A673 (cell line): ENCODE results near the gene ULK1. TPM values are rescaled to one million over a fixed set of nuclear protein-coding genes. Genes with fewer than 3 reads are reported as not detected.

Experiments
- BruUV-seq: library from RNA; stranded (reverse); fragments of 400-500 nt; replicated peaks from 2 replicates; lab custom pipeline; 2021; lab: Mats Ljungman, UMichigan
- CTCF ChIA-PET: fragments of 300-600 bp; sonication (Branson Sonifier 250); formaldehyde crosslinking; loops from one replicate; lab custom pipeline; 2022; ENCODE audit warnings: antibody characterized with exemption; lab: Charles Lee
- POLR2A ChIA-PET: fragments of 300-600 bp; sonication (Branson Sonifier 250); formaldehyde crosslinking; loops from one replicate; lab custom pipeline; 2022; ENCODE audit warnings: antibody characterized with exemption; ENCODE audit not compliant: low non-redundant PET; lab: Charles Lee
- DNase-seq: peaks from one replicate; pipeline ENCODE4 v3.0.0-alpha.2; 2015; ENCODE audit warnings: low spot score
- H3K27ac ChIP-seq: fragments of 200-600 bp; sonication (generic); 2 replicates; pipeline ENCODE4 v1.5.1; 2016; ENCODE audit warnings: mixed run types, low read depth, mild to moderate bottlenecking, mixed read lengths, antibody characterized with exemption, low read length; ENCODE audit not compliant: poor library complexity, severe bottlenecking
- H3K27me3 ChIP-seq: fragments of 200-600 bp; sonication (generic); replicated peaks from 2 replicates; pipeline ENCODE4 v1.6.1; 2017; ENCODE audit warnings: mixed run types, low read depth, mild to moderate bottlenecking, mixed read lengths, antibody characterized with exemption, low read length; ENCODE audit not compliant: insufficient read depth, poor library complexity
- H3K36me3 ChIP-seq: fragments of 200-600 bp; sonication (generic); 2 replicates; pipeline ENCODE4 v1.6.1; 2016; ENCODE audit warnings: mixed run types, mild to moderate bottlenecking, mixed read lengths, antibody characterized with exemption, low read length; ENCODE audit not compliant: insufficient read depth, poor library complexity, severe bottlenecking
- H3K4me1 ChIP-seq: fragments of 200-600 bp; sonication (generic); 2 replicates; pipeline ENCODE4 v1.6.1; 2017; ENCODE audit warnings: mixed run types, mild to moderate bottlenecking, mixed read lengths, antibody characterized with exemption, low read length; ENCODE audit not compliant: insufficient read depth, poor library complexity, severe bottlenecking
- H3K4me3 ChIP-seq: fragments of 200-600 bp; sonication (generic); 2 replicates; pipeline ENCODE4 v1.5.1; 2016; ENCODE audit warnings: low read depth, mixed run types, mild to moderate bottlenecking, mixed read lengths, low read length; ENCODE audit not compliant: poor library complexity, severe bottlenecking
- H3K9me3 ChIP-seq: fragments of 200-600 bp; sonication (generic); 2 replicates; pipeline ENCODE4 v1.6.1; 2016; ENCODE audit warnings: mixed run types, low read depth, mild to moderate bottlenecking, mixed read lengths, antibody characterized with exemption, low read length; ENCODE audit not compliant: poor library complexity, severe bottlenecking
- EZH2 ChIP-seq: fragments of 200-600 bp; sonication (generic); IDR thresholded peaks from 2 replicates; pipeline ENCODE4 v1.6.1; 2017; ENCODE audit warnings: borderline replicate concordance, low read depth, mild to moderate bottlenecking, mixed read lengths, antibody characterized with exemption, low read length; ENCODE audit not compliant: poor library complexity, severe bottlenecking
- intact Hi-C: fragments of 100-400 bp; cut with micrococcal nuclease; formaldehyde crosslinking; loops from one replicate; pipeline ENCODE4 v1.10.0; 2022; ENCODE audit not compliant: unreplicated experiment
- total RNA-seq: library from RNA; stranded (reverse); gene quantifications from 2 replicates; pipeline ENCODE4 v1.2.3, GENCODE V29; 2021
- TF ChIP-seq, protein P1 (sequence below): fragments of 300-800, 200-600 bp; sonication (generic); conservative IDR thresholded peaks from 2 replicates; pipeline ENCODE4 v1.5.1; 2017; ENCODE audit warnings: low read depth, mild to moderate bottlenecking, antibody characterized with exemption, low read length, moderate library complexity, mixed read lengths

ULK1 gene
- total RNA-seq, 1 experiment from 2014 or later = 57.3 TPM

DNA sequence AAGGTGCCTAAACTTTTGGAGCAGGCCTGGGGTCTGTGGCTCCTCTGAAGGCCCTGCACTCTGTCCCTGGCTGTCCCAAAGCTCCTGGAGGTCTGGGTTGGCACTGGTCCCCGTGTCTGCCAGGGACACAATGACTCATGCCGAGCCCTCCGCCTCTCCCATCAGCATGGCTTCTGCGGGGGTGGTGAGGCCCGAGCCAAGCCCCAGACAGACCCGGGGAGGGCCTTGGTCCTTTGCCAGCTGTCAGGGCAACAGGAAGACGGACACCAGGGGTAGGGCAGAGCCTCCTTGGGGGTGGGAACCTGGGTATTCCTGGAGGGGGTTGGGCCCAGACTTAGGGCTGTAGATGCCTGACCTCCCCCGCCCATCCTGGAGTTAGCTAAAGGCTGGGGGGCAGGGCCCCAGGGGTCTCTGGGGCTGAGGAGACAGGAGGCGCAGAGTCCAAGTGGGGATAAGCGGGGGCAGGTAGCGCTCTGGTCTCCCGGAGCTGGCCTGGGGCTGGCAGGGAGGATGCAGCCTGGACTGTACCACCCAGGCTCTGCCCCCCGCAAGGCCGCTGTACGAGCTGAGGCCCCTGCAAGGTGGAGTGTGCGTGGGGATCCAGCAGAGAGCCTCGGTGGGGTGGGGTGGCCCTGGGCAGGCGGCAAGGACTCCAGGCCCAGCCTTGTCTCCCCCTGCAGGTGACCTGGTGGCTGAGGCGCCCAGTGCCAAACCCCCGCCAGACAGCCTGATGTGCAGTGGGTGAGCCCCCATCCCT is 18.3 kb downstream of the ULK1 start:
- Histone ChIP-seq H3K4me1 (peaks cover 12% of the 10 kb centered on the region), H3K36me3 (peaks cover 63% of the 10 kb centered on the region), H3K27ac (peak overlapping the region; percentile 65), H3K27me3 (no peaks in the 10 kb centered on the region), H3K4me3 (no peak overlapping the region), H3K9me3 (no peaks in the 10 kb centered on the region)
- no peak for TF ChIP-seq EZH2
- TF ChIP-seq, protein P1, sequence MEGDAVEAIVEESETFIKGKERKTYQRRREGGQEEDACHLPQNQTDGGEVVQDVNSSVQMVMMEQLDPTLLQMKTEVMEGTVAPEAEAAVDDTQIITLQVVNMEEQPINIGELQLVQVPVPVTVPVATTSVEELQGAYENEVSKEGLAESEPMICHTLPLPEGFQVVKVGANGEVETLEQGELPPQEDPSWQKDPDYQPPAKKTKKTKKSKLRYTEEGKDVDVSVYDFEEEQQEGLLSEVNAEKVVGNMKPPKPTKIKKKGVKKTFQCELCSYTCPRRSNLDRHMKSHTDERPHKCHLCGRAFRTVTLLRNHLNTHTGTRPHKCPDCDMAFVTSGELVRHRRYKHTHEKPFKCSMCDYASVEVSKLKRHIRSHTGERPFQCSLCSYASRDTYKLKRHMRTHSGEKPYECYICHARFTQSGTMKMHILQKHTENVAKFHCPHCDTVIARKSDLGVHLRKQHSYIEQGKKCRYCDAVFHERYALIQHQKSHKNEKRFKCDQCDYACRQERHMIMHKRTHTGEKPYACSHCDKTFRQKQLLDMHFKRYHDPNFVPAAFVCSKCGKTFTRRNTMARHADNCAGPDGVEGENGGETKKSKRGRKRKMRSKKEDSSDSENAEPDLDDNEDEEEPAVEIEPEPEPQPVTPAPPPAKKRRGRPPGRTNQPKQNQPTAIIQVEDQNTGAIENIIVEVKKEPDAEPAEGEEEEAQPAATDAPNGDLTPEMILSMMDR = no peak
- DNase-seq = peak; percentile 91
- BruUV-seq = no TSS peak
- intact Hi-C loops = no loop called here
- ChIA-PET POLR2A (no interaction called here), CTCF (no interaction called here)

- no peak overlapping the region for H3K27ac ChIP-seq
- no TSS peak for BruUV-seq
- TF ChIP-seq, protein P1 = no peak
- no peak for TF ChIP-seq EZH2
- intact Hi-C loops = no loop called here
- no peak overlapping the region for H3K4me3 ChIP-seq
- ChIA-PET CTCF (no interaction called here), POLR2A (no interaction called here)
- no peak for DNase-seq
- no peaks in the 10 kb centered on the region for H3K27me3 ChIP-seq
- H3K4me1 ChIP-seq = peaks cover 12% of the 10 kb centered on the region
- H3K36me3 ChIP-seq = peaks cover 62% of the 10 kb centered on the region
- H3K9me3 ChIP-seq = no peaks in the 10 kb centered on the region
These were observed 19.2 kb downstream of the ULK1 start for GRCh38 chr12:131913666-131914065.

GRCh38 chr12:131914179-131914702 is 19.8 kb downstream of the ULK1 start:
- Histone ChIP-seq H3K4me1 (peaks cover 12% of the 10 kb centered on the region), H3K4me3 (no peak overlapping the region), H3K27ac (no peak overlapping the region), H3K36me3 (peaks cover 59% of the 10 kb centered on the region), H3K27me3 (no peaks in the 10 kb centered on the region), H3K9me3 (no peaks in the 10 kb centered on the region)
- BruUV-seq = no TSS peak
- no peak for DNase-seq
- TF ChIP-seq, protein P1 = no peak
- TF ChIP-seq EZH2 = no peak
- intact Hi-C loops = no loop called here
- ChIA-PET POLR2A (no interaction called here), CTCF (no interaction called here)
